Memory B cell (primary cell): Measurements from ENCODE around the gene UPK1B.
"Not testable (repeated sequence)": the region's sequence is repeated elsewhere in the genome, so short reads cannot be mapped to it uniquely, and the experiment has no call there.

Experiments used
- ATAC-seq: fragments of 150-1000 bp; cut with Tn5 transposase; 2 replicates; pipeline ENCODE4 v1.10.0; 2021; ENCODE audit warnings: low read depth, mild to moderate bottlenecking, moderate library complexity
- DNase-seq, 2 donors: peaks; one replicate each; pipeline ENCODE4 v3.0.0; 2022; ENCODE audit warnings: low spot score in 2 of 2
- H3K27ac Mint-ChIP-seq: one replicate; pipeline ENCODE4 v1.8.0; 2022; ENCODE audit warnings: mild to moderate bottlenecking, moderate library complexity, mixed read lengths
- H3K27me3 Mint-ChIP-seq: one replicate; pipeline ENCODE4 v1.8.0; 2022; ENCODE audit warnings: mixed read lengths
- H3K36me3 Mint-ChIP-seq: one replicate; pipeline ENCODE4 v1.8.0; 2022; ENCODE audit warnings: mild to moderate bottlenecking, mixed read lengths
- H3K4me1 Mint-ChIP-seq: one replicate; pipeline ENCODE4 v1.8.0; 2022; ENCODE audit warnings: mixed read lengths
- H3K4me3 Mint-ChIP-seq: one replicate; pipeline ENCODE4 v1.8.0; 2022; ENCODE audit warnings: mild to moderate bottlenecking, moderate library complexity, mixed read lengths
- H3K9me3 Mint-ChIP-seq: one replicate; pipeline ENCODE4 v1.8.0; 2022; ENCODE audit warnings: mixed read lengths

Gene UPK1B

GRCh38 chr3:119240591-119241434, 67.4 kb downstream of the UPK1B start, which contains the start of gene B4GALT4:
Gene B4GALT4 (minus strand): TSS chr3:119240878. CDS start chr3:119230099, 10,779 bp downstream.
- Mint-ChIP-seq H3K36me3 (peaks cover 6% of the 10 kb centered on the region), H3K9me3 (no peaks in the 10 kb centered on the region), H3K4me1 (peaks cover 17% of the 10 kb centered on the region), H3K4me3 (peak within 1 kb of the TSS; percentile 86), H3K27ac (peak within 1 kb of the TSS; percentile 79), H3K27me3 (no peaks in the 10 kb centered on the region)
- DNase-seq (peak; percentile 62 to 75), ATAC-seq (peak; percentile 83)

GRCh38 chr3:119242387-119243057, 69.1 kb downstream of the UPK1B start:
- H3K27ac Mint-ChIP-seq, H3K9me3 Mint-ChIP-seq, ATAC-seq, H3K36me3 Mint-ChIP-seq, H3K4me3 Mint-ChIP-seq, H3K27me3 Mint-ChIP-seq, DNase-seq: not testable (repeated sequence)
- peaks cover 12% of the 10 kb centered on the region for H3K4me1 Mint-ChIP-seq

GRCh38 chr3:119243058-119243529, 69.7 kb downstream of the UPK1B start:
- H3K4me1 Mint-ChIP-seq = peaks cover 12% of the 10 kb centered on the region
- not testable (repeated sequence) for H3K27me3 Mint-ChIP-seq, H3K36me3 Mint-ChIP-seq, H3K27ac Mint-ChIP-seq, DNase-seq, ATAC-seq, H3K4me3 Mint-ChIP-seq, H3K9me3 Mint-ChIP-seq

GRCh38 chr3:119243712-119244111, 70.3 kb downstream of the UPK1B start:
- DNase-seq (no peak), ATAC-seq (no peak)
- Mint-ChIP-seq H3K27me3 (no peaks in the 10 kb centered on the region), H3K4me3 (no peak overlapping the region), H3K4me1 (peaks cover 12% of the 10 kb centered on the region), H3K36me3 (peaks cover 6% of the 10 kb centered on the region), H3K27ac (no peak overlapping the region), H3K9me3 (peaks cover 6% of the 10 kb centered on the region)

GRCh38 chr3:119245778-119246177, 72.4 kb downstream of the UPK1B start:
- H3K36me3 Mint-ChIP-seq = peaks cover 7% of the 10 kb centered on the region

More at GRCh38 chr3:119245778-119246177, 72.4 kb downstream of the UPK1B start:
- DNase-seq (no peak), ATAC-seq (no peak)
- no peaks in the 10 kb centered on the region for H3K27me3 Mint-ChIP-seq
- H3K27ac Mint-ChIP-seq = no peak overlapping the region
- peaks cover 4% of the 10 kb centered on the region for H3K4me1 Mint-ChIP-seq
- H3K4me3 Mint-ChIP-seq = no peak overlapping the region
- H3K9me3 Mint-ChIP-seq = peaks cover 12% of the 10 kb centered on the region
